Heart left ventricle (tissue), 16 donors: ENCODE results near the gene CDK5RAP3. TPM values are rescaled to one million over a fixed set of nuclear protein-coding genes. Genes with fewer than 3 reads are reported as not detected.

Experiments
- ATAC-seq, 4 donors: fragments of 200-7000 bp; cut with Tn5 transposase; one replicate each; pipeline ENCODE4 v1.9.1; 2020 to 2022; ENCODE audit warnings: moderate library complexity in 4 of 4, mild to moderate bottlenecking in 3 of 4, moderate number of reproducible peaks in 1 of 4
- DNase-seq, 5 donors: peaks; one replicate each; pipeline ENCODE4 v3.0.0-alpha.2; 2020
- H3K27ac ChIP-seq, 12 donors: fragments of 200-600 bp; sonication (generic) in 4 of 12; one replicate each; pipeline versions ENCODE4 v1.5.0 to v1.8.0; 2016 to 2022; ENCODE audit warnings: mild to moderate bottlenecking in 2 of 12
- H3K27me3 ChIP-seq, 9 donors: fragments of 200-600 bp; sonication (generic) in 2 of 9; one replicate each; pipeline versions ENCODE4 v1.5.1 to v1.8.0; 2016 to 2022; ENCODE audit warnings: mild to moderate bottlenecking in 3 of 9
- H3K36me3 ChIP-seq, 9 donors: fragments of 200-600 bp; sonication (generic) in 2 of 9; one replicate each; pipeline versions ENCODE4 v1.5.0 to v1.8.0; 2018 to 2022; ENCODE audit warnings: mild to moderate bottlenecking in 2 of 9
- H3K4me1 ChIP-seq, 12 donors: fragments of 200-600 bp; sonication (generic) in 4 of 12; one replicate each; pipeline versions ENCODE4 v1.5.0 to v1.8.0; 2016 to 2022; ENCODE audit warnings: mild to moderate bottlenecking in 3 of 12
- H3K4me3 ChIP-seq, 12 donors: fragments of 200-600 bp; sonication (generic) in 4 of 12; one replicate each; pipeline versions ENCODE4 v1.5.0 to v1.8.0; 2017 to 2022; ENCODE audit warnings: mild to moderate bottlenecking in 9 of 12, moderate library complexity in 4 of 12
- H3K9me3 ChIP-seq, 12 donors: fragments of 200-600 bp; sonication (generic) in 4 of 12; one replicate each; pipeline versions ENCODE4 v1.5.0 to v1.8.0; 2016 to 2022; ENCODE audit warnings: mild to moderate bottlenecking in 1 of 12
- POLR2A ChIP-seq, 2 donors: fragments of 450-650 bp; IDR thresholded peaks; one replicate each; pipeline ENCODE4 v1.6.1; 2017; ENCODE audit warnings: antibody characterized with exemption in 2 of 2, mild to moderate bottlenecking in 2 of 2, moderate library complexity in 2 of 2
- WGBS, 4 donors: extraction: QIAGEN DNeasy Blood & Tissue Kit in 2 of 4; methylation state at CpG; one replicate each; pipeline versions ENCODE4 v1.1.5 to v1.1.7; 2013 to 2018; 5-methylcytosine and 5-hydroxymethylcytosine counted together
- intact Hi-C, 10 donors: fragments of 100-400 bp; cut with DNase I; formaldehyde crosslinking; loops; one replicate each; pipeline versions ENCODE4 v1.11.1 to v1.14.2; 2022
- polyA plus RNA-seq, 2 donors: library from polyadenylated mRNA; stranded (reverse); fragments of 200-250 nt; gene quantifications; one replicate each; pipeline ENCODE4 v1.2.3, GENCODE V29; 2013
- total RNA-seq, 9 donors: library from RNA; depleted of rRNA in 2 of 9; stranded (reverse); fragments of >200 nt in 2 of 9; fragmentation: NEBNext Ultra II Directional in 3 of 9; extraction: Animal tissue kit (Norgen Biotek cat#: 25700) in 3 of 9; gene quantifications; one replicate each; pipeline versions ENCODE4 v1.1.0 to v1.2.4, GENCODE V29; 2016 to 2023
- TF ChIP-seq, protein P1 (sequence below), 12 donors: fragments of 200-600 bp; sonication (generic) in 4 of 12; IDR thresholded peaks; one replicate each; pipeline versions ENCODE4 v1.5.0 to v1.8.0; 2018 to 2022; ENCODE audit warnings: antibody characterized with exemption in 12 of 12, mild to moderate bottlenecking in 5 of 12
- donor health status: ischemic (EF 13 %, LVEDD 7.1; RV severe dilation, severe dysfunction).
- donor health status: healthy with polysubstance abuse.
- donor health status: DM: no; HTN: yes; CAD: no.
- donor health status: DM: no; HTN: no; CAD: no.
- donor health status: ischemic (EF 25% LVEDD 6.9; RV normal size, moderate dysfunction).
- donor health status: ischemic (EF 25% LVEDD 5.7; RV mildly dilated, moderate dysfunction).
- donor health status: healthy.
- donor health status: DM: yes; HTN: yes; CAD: no.
- donor health status: ischemic (EF 35%, LVEDD 5.7; RV mildly dilated, moderate dysfunction).
- donor health status: nonischemic (EF 11% LVEDD 7.7; RV severe dilation, severe dysfunction).
- donor health status: DM: yes; HTN: yes; CAD: no.
- donor health status: PGD.
- donor health status: ischemic (EF 29% LVEDD 5.4; RV normal size, mild dysfunction).
- donor health status: nonischemic (EF 23%, LVEDD 6.1; RV moderate dilation, normal function).

CDK5RAP3 gene
- total and polyA plus RNA-seq, 11 donors = 41.2 to 80.9 (median 53.8) TPM

DNA sequence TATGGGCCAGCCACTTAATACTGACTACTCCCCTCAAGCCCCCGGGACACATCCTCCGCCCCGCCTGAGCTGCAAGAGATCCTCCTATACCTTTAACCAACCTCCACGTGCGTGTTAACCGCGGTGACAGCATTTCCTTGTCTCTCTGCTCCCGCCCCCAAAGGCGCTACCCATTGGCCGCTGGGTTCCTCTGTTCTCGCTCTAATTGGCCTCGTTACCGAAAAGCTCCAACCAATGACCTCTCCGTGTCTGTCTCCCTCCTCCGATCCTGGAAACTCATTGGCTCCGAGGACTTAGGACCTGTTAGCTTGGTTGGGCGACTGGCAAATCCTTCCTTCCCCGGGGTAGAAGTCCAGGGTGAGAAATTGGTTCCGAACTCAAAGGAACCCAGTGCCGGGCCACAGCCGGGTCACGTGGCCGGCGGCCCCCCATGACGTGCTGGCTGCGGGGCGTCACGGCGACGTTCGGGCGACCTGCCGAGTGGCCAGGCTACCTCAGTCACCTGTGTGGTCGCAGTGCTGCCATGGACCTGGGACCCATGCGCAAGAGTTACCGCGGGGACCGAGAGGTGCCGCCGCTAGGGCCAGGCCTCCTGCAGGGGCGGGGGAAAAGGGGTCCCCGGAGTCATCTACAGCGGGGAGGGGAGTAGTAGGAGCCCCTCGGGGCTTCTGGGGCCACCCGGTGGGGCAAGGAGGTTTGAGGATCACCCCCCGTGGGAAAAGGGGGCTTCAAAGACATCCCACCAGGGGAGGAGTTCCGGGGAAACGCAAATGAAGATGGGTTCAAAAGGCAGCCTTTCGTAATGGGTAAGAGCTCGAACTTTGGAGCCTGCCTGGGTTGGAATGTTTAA is 29.4 kb upstream of the CDK5RAP3 start, which contains the start of gene PNPO:
Gene PNPO, plus strand, starts transcription at position 326 of the 850 bp plus-strand sequence. Its CDS starts 105 bp downstream, at position 431.
- TF ChIP-seq POLR2A (IDR thresholded peaks at IDR 0.05) = peak in 1 of 2 donors; percentile 68
- TF ChIP-seq, protein P1, sequence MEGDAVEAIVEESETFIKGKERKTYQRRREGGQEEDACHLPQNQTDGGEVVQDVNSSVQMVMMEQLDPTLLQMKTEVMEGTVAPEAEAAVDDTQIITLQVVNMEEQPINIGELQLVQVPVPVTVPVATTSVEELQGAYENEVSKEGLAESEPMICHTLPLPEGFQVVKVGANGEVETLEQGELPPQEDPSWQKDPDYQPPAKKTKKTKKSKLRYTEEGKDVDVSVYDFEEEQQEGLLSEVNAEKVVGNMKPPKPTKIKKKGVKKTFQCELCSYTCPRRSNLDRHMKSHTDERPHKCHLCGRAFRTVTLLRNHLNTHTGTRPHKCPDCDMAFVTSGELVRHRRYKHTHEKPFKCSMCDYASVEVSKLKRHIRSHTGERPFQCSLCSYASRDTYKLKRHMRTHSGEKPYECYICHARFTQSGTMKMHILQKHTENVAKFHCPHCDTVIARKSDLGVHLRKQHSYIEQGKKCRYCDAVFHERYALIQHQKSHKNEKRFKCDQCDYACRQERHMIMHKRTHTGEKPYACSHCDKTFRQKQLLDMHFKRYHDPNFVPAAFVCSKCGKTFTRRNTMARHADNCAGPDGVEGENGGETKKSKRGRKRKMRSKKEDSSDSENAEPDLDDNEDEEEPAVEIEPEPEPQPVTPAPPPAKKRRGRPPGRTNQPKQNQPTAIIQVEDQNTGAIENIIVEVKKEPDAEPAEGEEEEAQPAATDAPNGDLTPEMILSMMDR (IDR thresholded peaks at IDR 0.05) = peak in 2 of 12 donors; percentile 5 to 11
- H3K27ac ChIP-seq = peak within 1 kb of the TSS in 11 of 12 donors; percentile 65 to 92 (median 82)
- H3K4me1 ChIP-seq = peaks cover 0 to 46% (median 17%) of the 10 kb centered on the region in 12 donors
- peaks cover 0 to 23% (median 14%) of the 10 kb centered on the region in 9 donors for H3K36me3 ChIP-seq
- 1 to 3% (median 3%) methylated on average over 42 to 50 of the region's 50 CpGs for WGBS, 4 donors
- H3K9me3 ChIP-seq = no peaks in the 10 kb centered on the region
- intact Hi-C loops = loop anchor here (1.0 to 10.0 kb wide), 8 partner anchors 34 to 97 kb away; partner anchors contain the start of genes SP2 (in 4 of the 10) and SCRN2 (in 2 of the 10)
- no peaks in the 10 kb centered on the region for H3K27me3 ChIP-seq
- peak; percentile 92 to 96 (median 95) for DNase-seq
- H3K4me3 ChIP-seq = peak within 1 kb of the TSS; percentile 64 to 98 (median 84)
- peak; percentile 98 to 99 (median 98) for ATAC-seq

DNA sequence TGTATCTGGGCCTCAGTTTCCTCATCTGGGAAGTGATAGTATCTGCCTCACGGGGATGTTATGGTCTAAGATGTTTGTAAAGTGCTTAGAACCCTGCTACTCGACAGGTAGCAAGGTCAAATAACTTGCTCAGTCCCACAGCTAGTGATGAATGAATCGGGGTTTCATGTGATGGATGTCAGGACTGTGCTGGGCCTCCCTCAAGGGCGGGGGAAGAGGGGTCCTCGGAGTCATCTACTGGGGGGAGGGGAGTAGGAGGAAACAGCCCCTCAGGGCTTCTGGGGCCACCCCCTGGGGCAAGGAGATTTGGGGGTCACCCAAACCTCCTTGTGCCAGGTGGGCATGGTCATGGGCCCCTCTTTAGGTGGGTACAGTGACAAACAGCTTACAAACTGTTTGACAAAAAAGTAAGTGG is 28.8 kb upstream of the CDK5RAP3 start:
- ATAC-seq (no peak), DNase-seq (peak in 1 of 5 donors; percentile 11)
- Histone ChIP-seq H3K9me3 (no peaks in the 10 kb centered on the region), H3K4me1 (peaks cover 0 to 51% (median 17%) of the 10 kb centered on the region in 12 donors), H3K27me3 (no peaks in the 10 kb centered on the region), H3K4me3 (peak overlapping the region; percentile 64 to 98 (median 84)), H3K27ac (peak overlapping the region in 11 of 12 donors; percentile 65 to 92 (median 82)), H3K36me3 (peaks cover 0 to 25% (median 14%) of the 10 kb centered on the region in 9 donors)
- TF ChIP-seq POLR2A (IDR thresholded peaks at IDR 0.05) = no peak
- TF ChIP-seq, protein P1 (IDR thresholded peaks at IDR 0.05) = no peak
- intact Hi-C loops = loop anchor here in 7 of 10 donors (5.0 to 10.0 kb wide), 5 partner anchors 35 to 97 kb away; partner anchors contain the start of genes SCRN2 (in 2 of the 7) and SP2 (in 1 of the 7)
- 17 to 25% (median 18%) methylated on average over 5 of the region's 5 CpGs for WGBS, 4 donors

DNA sequence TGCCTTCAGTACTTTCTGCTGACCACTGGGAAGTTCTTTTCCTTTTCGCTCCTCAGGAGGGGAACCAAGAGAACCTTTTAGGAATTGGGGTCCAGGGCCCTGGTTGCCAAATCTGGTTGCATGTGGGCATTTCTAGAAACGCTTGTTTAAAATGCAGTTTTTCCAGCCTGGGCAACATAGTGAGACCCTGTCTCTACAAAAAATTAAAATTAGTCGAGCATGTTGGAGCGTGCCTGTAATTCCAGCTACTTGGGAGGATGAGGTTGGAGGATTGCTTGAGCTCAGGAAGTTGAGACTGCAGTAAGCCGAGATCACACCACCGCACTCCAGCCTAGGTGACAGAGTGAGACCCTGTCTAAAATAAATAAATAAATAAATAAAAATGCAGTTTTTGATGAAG is 28.3 kb upstream of the CDK5RAP3 start:
- 75 to 79% (median 79%) methylated on average over 6 of the region's 6 CpGs for WGBS, 4 donors
- H3K9me3 ChIP-seq = no peaks in the 10 kb centered on the region
- DNase-seq (no peak), ATAC-seq (no peak)
- H3K27me3 ChIP-seq = no peaks in the 10 kb centered on the region
- H3K4me3 ChIP-seq = peak overlapping the region in 9 of 12 donors; percentile 64 to 98 (median 85)
- TF ChIP-seq POLR2A (IDR thresholded peaks at IDR 0.05) = no peak
- TF ChIP-seq, protein P1 (IDR thresholded peaks at IDR 0.05) = no peak
- H3K4me1 ChIP-seq = peaks cover 0 to 51% (median 17%) of the 10 kb centered on the region in 12 donors
- H3K36me3 ChIP-seq = peaks cover 0 to 25% (median 14%) of the 10 kb centered on the region in 9 donors
- peak overlapping the region in 4 of 12 donors; percentile 71 to 92 (median 78) for H3K27ac ChIP-seq
- intact Hi-C loops = loop anchor here in 7 of 10 donors (5.0 to 10.0 kb wide), 5 partner anchors 35 to 98 kb away; partner anchors contain the start of genes SCRN2 (in 2 of the 7) and SP2 (in 1 of the 7)
